H9 (cell line): Measurements from ENCODE around the gene NR2F2. TPM values are rescaled to one million over a fixed set of nuclear protein-coding genes. Genes with fewer than 3 reads are reported as not detected.

Experiments used
- DNase-seq: peaks from one replicate; pipeline ENCODE4 v3.0.0-alpha.2; 2017
- H2AFZ ChIP-seq: one replicate; pipeline ENCODE4 v1.6.1; 2013; ENCODE audit warnings: mild to moderate bottlenecking, low read length, control low read depth, moderate library complexity
- H2AK5ac ChIP-seq: 2 replicates; pipeline ENCODE4 v1.6.1; 2013; ENCODE audit warnings: low read length, control low read depth, mixed read lengths; ENCODE audit not compliant: insufficient read length
- H2BK120ac ChIP-seq: one replicate; pipeline ENCODE4 v1.6.1; 2013; ENCODE audit warnings: low read depth, mild to moderate bottlenecking, low read length, control low read depth, inconsistent platforms; ENCODE audit not compliant: poor library complexity, severe bottlenecking
- H2BK12ac ChIP-seq: 2 replicates; pipeline ENCODE4 v1.6.1; 2013; ENCODE audit warnings: low read length, control low read depth, mixed read lengths, low read depth; ENCODE audit not compliant: insufficient read length
- H2BK15ac ChIP-seq: 2 replicates; pipeline ENCODE4 v1.6.1; 2013; ENCODE audit warnings: low read depth, low read length, control low read depth
- H2BK20ac ChIP-seq: one replicate; pipeline ENCODE4 v1.6.1; 2013; ENCODE audit warnings: low read depth, mild to moderate bottlenecking, low read length, control low read depth, inconsistent platforms; ENCODE audit not compliant: poor library complexity, severe bottlenecking
- H2BK5ac ChIP-seq: 2 replicates; pipeline ENCODE4 v1.6.1; 2013; ENCODE audit warnings: low read length, control low read depth, mixed read lengths; ENCODE audit not compliant: insufficient read length
- H3K14ac ChIP-seq: 2 replicates; pipeline ENCODE4 v1.6.1; 2013; ENCODE audit warnings: low read length, control low read depth; ENCODE audit not compliant: insufficient read depth
- H3K18ac ChIP-seq: 2 replicates; pipeline ENCODE4 v1.6.1; 2013; ENCODE audit warnings: low read depth, mild to moderate bottlenecking, mixed read lengths, low read length, control low read depth; ENCODE audit not compliant: insufficient read length
- H3K23ac ChIP-seq: 2 replicates; pipeline ENCODE4 v1.6.1; 2013; ENCODE audit warnings: low read length, control low read depth, mixed read lengths, low read depth; ENCODE audit not compliant: insufficient read length
- H3K23me2 ChIP-seq: 2 replicates; pipeline ENCODE4 v1.6.1; 2013; ENCODE audit warnings: low read depth, mild to moderate bottlenecking, mixed read lengths, low read length, control low read depth; ENCODE audit not compliant: insufficient read length, poor library complexity, severe bottlenecking
- H3K27ac ChIP-seq: 2 replicates; pipeline ENCODE4 v1.5.1; 2013; ENCODE audit warnings: low read length, control low read depth, mixed read lengths, low read depth; ENCODE audit not compliant: insufficient read length
- H3K27me3 ChIP-seq: 2 replicates; pipeline ENCODE4 v1.6.1; 2013; ENCODE audit warnings: low read length, control low read depth, inconsistent platforms; ENCODE audit not compliant: insufficient read depth
- H3K4ac ChIP-seq: 2 replicates; pipeline ENCODE4 v1.6.1; 2013; ENCODE audit warnings: low read depth, mild to moderate bottlenecking, control low read depth, inconsistent platforms, low read length, moderate library complexity
- H3K4me1 ChIP-seq: 2 replicates; pipeline ENCODE4 v1.6.1; 2013; ENCODE audit warnings: low read length, control low read depth, inconsistent platforms; ENCODE audit not compliant: insufficient read depth
- H3K4me2 ChIP-seq: 2 replicates; pipeline ENCODE4 v1.6.1; 2013; ENCODE audit warnings: low read length, control low read depth, mixed read lengths; ENCODE audit not compliant: insufficient read length, insufficient read depth
- H3K56ac ChIP-seq: 2 replicates; pipeline ENCODE4 v1.6.1; 2013; ENCODE audit warnings: low read depth, mild to moderate bottlenecking, mixed read lengths, low read length, control low read depth; ENCODE audit not compliant: insufficient read length
- H3K79me1 ChIP-seq: 2 replicates; pipeline ENCODE4 v1.6.1; 2013; ENCODE audit warnings: low read depth, mild to moderate bottlenecking, moderate library complexity, low read length, control low read depth, inconsistent platforms; ENCODE audit not compliant: insufficient read depth, poor library complexity, severe bottlenecking
- H3K79me2 ChIP-seq: 2 replicates; pipeline ENCODE4 v1.6.1; 2013; ENCODE audit warnings: low read length, control low read depth, inconsistent platforms; ENCODE audit not compliant: insufficient read depth
- H3K9ac ChIP-seq: 2 replicates; pipeline ENCODE4 v1.6.1; 2013; ENCODE audit warnings: low read length, control low read depth, mixed read lengths; ENCODE audit not compliant: insufficient read length; ENCODE audit errors: extremely low read depth
- H3K9me3 ChIP-seq: one replicate; pipeline ENCODE4 v1.6.1; 2013; ENCODE audit warnings: low read depth, low read length, inconsistent platforms; ENCODE audit not compliant: control insufficient read depth
- H3T11ph ChIP-seq: one replicate; pipeline ENCODE4 v1.6.1; 2013; ENCODE audit warnings: mild to moderate bottlenecking, low read length, control low read depth, inconsistent platforms
- H4K20me1 ChIP-seq: one replicate; pipeline ENCODE4 v1.6.1; 2013; ENCODE audit not compliant: control insufficient read depth, insufficient read length, insufficient read depth
- H4K5ac ChIP-seq: 2 replicates; pipeline ENCODE4 v1.6.1; 2013; ENCODE audit warnings: low read depth, mild to moderate bottlenecking, mixed read lengths, low read length, control low read depth; ENCODE audit not compliant: insufficient read length
- H4K8ac ChIP-seq: replicated peaks from 2 replicates; pipeline ENCODE4 v1.6.1; 2013; ENCODE audit warnings: low read length, control low read depth, mixed read lengths, low read depth; ENCODE audit not compliant: insufficient read length
- H4K91ac ChIP-seq: 2 replicates; pipeline ENCODE4 v1.6.1; 2013; ENCODE audit warnings: low read depth, mild to moderate bottlenecking, moderate library complexity, mixed read lengths, low read length, control low read depth; ENCODE audit not compliant: insufficient read length
- H3K27ac Mint-ChIP-seq, 3 experiments: 2 replicates in 2 of 3; 3 replicates in 1 of 3; pipeline ENCODE4 v1.8.0; 2020 to 2021; ENCODE audit warnings: mixed read lengths in 3 of 3, mild to moderate bottlenecking in 1 of 3, moderate library complexity in 1 of 3
- H3K27me3 Mint-ChIP-seq: 2 replicates; pipeline ENCODE4 v1.8.0; 2021; ENCODE audit warnings: low read depth, mild to moderate bottlenecking, moderate library complexity, mixed read lengths
- H3K36me3 Mint-ChIP-seq, 3 experiments: 2 replicates in 2 of 3; 3 replicates in 1 of 3; pipeline ENCODE4 v1.8.0; 2020 to 2021; ENCODE audit warnings: low read depth in 3 of 3, mixed read lengths in 3 of 3; ENCODE audit not compliant: insufficient read depth in 1 of 3
- H3K4me1 Mint-ChIP-seq, 2 experiments: 2 replicates each; pipeline ENCODE4 v1.8.0; 2020; ENCODE audit warnings: mixed read lengths in 2 of 2
- H3K4me3 Mint-ChIP-seq, 2 experiments: 2 replicates in 1 of 2; 3 replicates in 1 of 2; pipeline ENCODE4 v1.8.0; 2020 to 2021; ENCODE audit warnings: mild to moderate bottlenecking in 2 of 2, mixed read lengths in 2 of 2, moderate library complexity in 1 of 2
- H3K9me3 Mint-ChIP-seq, 2 experiments: 2 replicates in 1 of 2; 3 replicates in 1 of 2; pipeline ENCODE4 v1.8.0; 2020; ENCODE audit warnings: mild to moderate bottlenecking in 2 of 2, mixed read lengths in 2 of 2, moderate library complexity in 1 of 2
- WGBS: extraction: QIAGEN DNeasy Blood & Tissue Kit; methylation state at CpG from one replicate; pipeline ENCODE4 v1.1.7; 2013; ENCODE audit warnings: missing lambda C conversion rate, low lambda C conversion rate, mixed read lengths; ENCODE audit not compliant: insufficient read length; ENCODE audit errors: extremely low coverage; 5-methylcytosine and 5-hydroxymethylcytosine counted together
- total RNA-seq: library from RNA; stranded (reverse); gene quantifications from 2 replicates; pipeline ENCODE4 v1.2.1, GENCODE V29; 2021
- TF ChIP-seq, protein P1 (sequence below): fragments of 200-600 bp; sonication (generic); conservative IDR thresholded peaks from 3 replicates; pipeline ENCODE4 v1.8.0; 2021; ENCODE audit warnings: antibody characterized with exemption, mild to moderate bottlenecking

Gene NR2F2
- total RNA-seq, 1 experiment from 2014 or later, result 0.24 TPM

- Histone ChIP-seq H4K20me1 (no peaks in the 10 kb centered on the region), H3K79me2 (no peaks in the 10 kb centered on the region), H3K27me3 (no peaks in the 10 kb centered on the region), H3K79me1 (no peaks in the 10 kb centered on the region), H4K5ac (no peak overlapping the region), H4K91ac (no peak overlapping the region), H3K9me3 (no peaks in the 10 kb centered on the region), H3K14ac (no peak overlapping the region), H3K18ac (no peak overlapping the region), H2BK12ac (no peak overlapping the region), H2BK5ac (no peak overlapping the region), H3K4me1 (no peaks in the 10 kb centered on the region), H3T11ph (no peak overlapping the region), H3K23me2 (no peaks in the 10 kb centered on the region), H3K4me2 (no peak overlapping the region), H2BK15ac (no peak overlapping the region), H3K56ac (no peak overlapping the region), H2BK120ac (no peak overlapping the region), H3K27ac (no peak overlapping the region), H3K9ac (no peak overlapping the region), H3K4ac (no peak overlapping the region), H2AFZ (no peak overlapping the region), H4K8ac (no peak overlapping the region), H3K23ac (no peak overlapping the region), H2AK5ac (no peak overlapping the region), H2BK20ac (no peak overlapping the region)
- no peak overlapping the region for H3K27ac Mint-ChIP-seq
- H3K27me3 Mint-ChIP-seq, result peaks cover 23% of the 10 kb centered on the region
- H3K4me3 Mint-ChIP-seq, result no peak overlapping the region
- H3K4me1 Mint-ChIP-seq, result peaks cover 5 to 11% of the 10 kb centered on the region in 2 experiments
- H3K36me3 Mint-ChIP-seq, result no peaks in the 10 kb centered on the region
- H3K9me3 Mint-ChIP-seq, result no peaks in the 10 kb centered on the region
- TF ChIP-seq, protein P1, sequence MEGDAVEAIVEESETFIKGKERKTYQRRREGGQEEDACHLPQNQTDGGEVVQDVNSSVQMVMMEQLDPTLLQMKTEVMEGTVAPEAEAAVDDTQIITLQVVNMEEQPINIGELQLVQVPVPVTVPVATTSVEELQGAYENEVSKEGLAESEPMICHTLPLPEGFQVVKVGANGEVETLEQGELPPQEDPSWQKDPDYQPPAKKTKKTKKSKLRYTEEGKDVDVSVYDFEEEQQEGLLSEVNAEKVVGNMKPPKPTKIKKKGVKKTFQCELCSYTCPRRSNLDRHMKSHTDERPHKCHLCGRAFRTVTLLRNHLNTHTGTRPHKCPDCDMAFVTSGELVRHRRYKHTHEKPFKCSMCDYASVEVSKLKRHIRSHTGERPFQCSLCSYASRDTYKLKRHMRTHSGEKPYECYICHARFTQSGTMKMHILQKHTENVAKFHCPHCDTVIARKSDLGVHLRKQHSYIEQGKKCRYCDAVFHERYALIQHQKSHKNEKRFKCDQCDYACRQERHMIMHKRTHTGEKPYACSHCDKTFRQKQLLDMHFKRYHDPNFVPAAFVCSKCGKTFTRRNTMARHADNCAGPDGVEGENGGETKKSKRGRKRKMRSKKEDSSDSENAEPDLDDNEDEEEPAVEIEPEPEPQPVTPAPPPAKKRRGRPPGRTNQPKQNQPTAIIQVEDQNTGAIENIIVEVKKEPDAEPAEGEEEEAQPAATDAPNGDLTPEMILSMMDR, result no peak
- no peak for DNase-seq
- WGBS, result no CpG with 5 or more reads among the region's 1 CpG
Observed at GRCh38 chr15:96306321-96306720, 24.2 kb upstream of the NR2F2 start.
